22Rv1 (cell line): Measurements from ENCODE around the gene CPA5.
"Not testable (repeated sequence)": the region's sequence is repeated elsewhere in the genome, so short reads cannot be mapped to it uniquely, and the experiment has no call there.

Source experiments
- H3K27ac ChIP-seq: fragments of 450-650 bp; 2 replicates; pipeline ENCODE4 v1.5.1; 2017
- ZFX ChIP-seq: fragments of 450-650 bp; IDR thresholded peaks from 2 replicates; pipeline ENCODE4 v1.6.1; 2017; ENCODE audit warnings: antibody characterized with exemption, borderline replicate concordance
- TF ChIP-seq, protein P1 (sequence below): fragments of 450-650 bp; IDR thresholded peaks from 2 replicates; pipeline ENCODE4 v1.5.1; 2017; ENCODE audit warnings: mild to moderate bottlenecking

Gene CPA5

DNA sequence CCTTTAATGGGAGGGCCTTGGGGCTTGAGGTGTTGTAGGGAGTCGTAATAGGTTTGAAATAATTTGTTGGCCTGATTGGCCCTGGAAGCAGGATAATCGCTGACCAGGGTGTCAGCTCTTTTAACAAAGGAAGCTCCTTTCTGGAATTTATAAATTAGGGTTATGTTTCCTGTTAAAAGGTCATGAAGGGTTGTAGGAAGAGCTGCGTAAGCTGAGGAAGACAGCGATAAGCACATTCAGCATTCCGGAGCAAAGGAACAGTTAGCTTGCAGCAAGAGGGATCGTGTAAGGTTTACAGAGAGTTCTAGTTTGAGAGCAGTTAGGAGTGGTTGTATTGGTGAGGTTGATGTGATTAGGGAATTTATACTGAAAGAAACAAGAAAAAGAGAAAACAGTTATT, 30.3 kb upstream of the CPA5 start:
- no peak overlapping the region for H3K27ac ChIP-seq
- TF ChIP-seq ZFX = no peak
- TF ChIP-seq, protein P1, sequence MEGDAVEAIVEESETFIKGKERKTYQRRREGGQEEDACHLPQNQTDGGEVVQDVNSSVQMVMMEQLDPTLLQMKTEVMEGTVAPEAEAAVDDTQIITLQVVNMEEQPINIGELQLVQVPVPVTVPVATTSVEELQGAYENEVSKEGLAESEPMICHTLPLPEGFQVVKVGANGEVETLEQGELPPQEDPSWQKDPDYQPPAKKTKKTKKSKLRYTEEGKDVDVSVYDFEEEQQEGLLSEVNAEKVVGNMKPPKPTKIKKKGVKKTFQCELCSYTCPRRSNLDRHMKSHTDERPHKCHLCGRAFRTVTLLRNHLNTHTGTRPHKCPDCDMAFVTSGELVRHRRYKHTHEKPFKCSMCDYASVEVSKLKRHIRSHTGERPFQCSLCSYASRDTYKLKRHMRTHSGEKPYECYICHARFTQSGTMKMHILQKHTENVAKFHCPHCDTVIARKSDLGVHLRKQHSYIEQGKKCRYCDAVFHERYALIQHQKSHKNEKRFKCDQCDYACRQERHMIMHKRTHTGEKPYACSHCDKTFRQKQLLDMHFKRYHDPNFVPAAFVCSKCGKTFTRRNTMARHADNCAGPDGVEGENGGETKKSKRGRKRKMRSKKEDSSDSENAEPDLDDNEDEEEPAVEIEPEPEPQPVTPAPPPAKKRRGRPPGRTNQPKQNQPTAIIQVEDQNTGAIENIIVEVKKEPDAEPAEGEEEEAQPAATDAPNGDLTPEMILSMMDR = no peak

DNA sequence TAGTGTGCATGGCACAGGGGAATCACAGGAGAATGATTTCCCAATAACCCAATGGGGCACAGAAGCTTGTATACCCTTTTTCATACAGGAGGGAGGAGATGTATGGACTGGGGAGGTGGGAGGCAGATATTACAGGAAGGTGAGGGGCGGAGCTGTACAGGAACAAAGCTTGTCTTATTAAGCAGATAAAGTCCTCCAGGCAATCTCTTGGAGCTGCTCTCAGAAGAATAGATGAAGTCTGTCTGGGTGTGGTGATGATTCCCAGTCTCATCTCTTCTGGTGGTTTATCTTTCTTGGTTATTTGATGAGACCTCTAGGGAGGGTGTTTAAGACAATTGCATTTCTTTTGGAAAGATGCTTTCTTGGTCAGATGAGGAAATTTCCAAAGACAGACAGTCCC, 25.1 kb upstream of the CPA5 start:
- TF ChIP-seq ZFX = no peak
- TF ChIP-seq, protein P1 = no peak
- H3K27ac ChIP-seq = no peak overlapping the region

DNA sequence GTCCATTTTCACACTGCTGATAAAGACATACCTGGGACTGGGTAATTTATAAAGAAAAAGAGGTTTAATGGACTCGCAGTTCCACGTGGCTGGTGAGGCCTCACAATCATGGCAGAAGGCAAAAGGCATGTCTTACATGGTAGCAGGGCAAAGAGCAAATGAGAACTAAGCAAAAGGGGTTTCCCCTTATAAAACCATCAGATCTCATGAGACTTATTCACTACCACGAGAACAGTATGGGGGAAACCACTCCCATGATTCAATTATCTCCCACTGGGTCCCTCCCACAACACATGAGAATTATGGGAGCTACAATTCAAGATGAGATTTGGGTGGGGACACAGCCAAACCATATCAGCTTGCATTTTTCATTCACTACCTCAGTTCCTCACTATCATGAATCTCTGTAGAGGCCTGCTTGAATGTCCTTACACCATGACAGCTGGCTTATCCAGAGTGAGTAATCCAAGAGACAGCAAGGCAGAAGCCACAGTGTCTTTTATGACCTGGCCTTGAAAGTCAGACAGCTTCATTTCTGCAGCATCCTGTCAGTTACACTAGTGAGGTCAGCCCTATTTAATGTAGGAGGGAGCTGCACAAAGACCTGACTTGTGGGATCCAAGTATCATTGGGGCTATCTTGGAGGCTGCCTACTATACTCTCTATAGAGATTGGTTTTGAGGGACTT, 22.9 kb upstream of the CPA5 start:
- H3K27ac ChIP-seq = not testable (repeated sequence)

DNA sequence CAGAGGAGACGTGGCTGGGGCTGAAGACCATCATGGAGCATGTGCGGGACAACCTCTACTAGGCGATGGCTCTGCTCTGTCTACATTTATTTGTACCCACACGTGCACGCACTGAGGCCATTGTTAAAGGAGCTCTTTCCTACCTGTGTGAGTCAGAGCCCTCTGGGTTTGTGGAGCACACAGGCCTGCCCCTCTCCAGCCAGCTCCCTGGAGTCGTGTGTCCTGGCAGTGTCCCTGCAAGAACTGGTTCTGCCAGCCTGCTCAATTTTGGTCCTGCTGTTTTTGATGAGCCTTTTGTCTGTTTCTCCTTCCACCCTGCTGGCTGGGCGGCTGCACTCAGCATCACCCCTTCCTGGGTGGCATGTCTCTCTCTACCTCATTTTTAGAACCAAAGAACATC, 22.0 kb upstream of the CPA5 start:
- no peak overlapping the region for H3K27ac ChIP-seq
- TF ChIP-seq ZFX = no peak
- TF ChIP-seq, protein P1 = no peak

DNA sequence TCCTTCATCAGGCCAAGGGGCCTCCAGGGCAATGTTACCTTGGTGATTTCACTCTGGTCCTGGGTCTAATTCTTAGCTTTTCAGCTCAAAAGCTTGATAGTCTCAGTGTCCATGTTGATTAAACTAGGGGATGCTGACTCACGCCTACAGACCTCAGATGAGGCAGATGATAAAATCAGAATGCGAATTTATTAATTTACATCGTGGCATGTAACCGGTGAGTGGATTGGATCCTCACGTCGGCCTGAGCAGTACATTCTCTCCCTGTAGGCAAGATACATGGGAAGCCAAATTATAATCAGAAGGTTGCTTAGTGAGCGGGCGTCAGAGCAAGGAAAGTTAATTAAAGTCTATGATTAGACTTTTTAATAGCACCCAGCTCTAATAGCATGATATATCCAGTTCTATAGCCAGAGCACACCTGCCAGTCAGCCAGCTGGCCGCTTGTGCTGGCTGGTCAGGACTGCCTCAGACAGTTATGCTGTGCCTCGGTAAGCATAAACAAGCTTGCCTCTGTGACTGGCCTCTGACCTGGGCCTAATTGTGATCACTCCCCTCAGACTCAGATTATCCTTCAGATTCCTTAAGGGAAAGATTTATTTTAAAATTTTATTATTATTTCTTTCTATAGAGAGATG, 20.2 kb upstream of the CPA5 start:
- TF ChIP-seq, protein P1 = no peak
- no peak for TF ChIP-seq ZFX
- no peak overlapping the region for H3K27ac ChIP-seq

DNA sequence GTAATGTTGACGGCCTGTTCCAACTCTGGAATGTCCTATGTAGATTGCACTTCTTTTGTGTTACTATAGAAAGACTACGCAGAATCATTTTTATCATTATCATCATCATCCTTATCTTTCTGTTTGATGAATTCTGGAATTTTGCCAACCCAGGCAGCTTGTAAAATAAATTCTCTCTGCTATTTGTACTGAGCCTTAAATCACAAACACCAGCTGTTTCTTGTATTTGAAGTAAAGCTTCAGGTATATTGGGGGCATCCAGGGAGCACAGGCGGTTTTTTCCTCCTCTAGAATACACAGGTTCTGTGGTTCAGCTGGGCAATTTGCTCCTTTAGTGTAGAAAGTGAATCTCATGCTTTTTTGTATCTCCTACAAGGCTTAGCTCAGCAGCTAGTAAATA, 14.9 kb upstream of the CPA5 start:
- H3K27ac ChIP-seq = no peak overlapping the region
- TF ChIP-seq, protein P1 = no peak
- TF ChIP-seq ZFX = no peak

DNA sequence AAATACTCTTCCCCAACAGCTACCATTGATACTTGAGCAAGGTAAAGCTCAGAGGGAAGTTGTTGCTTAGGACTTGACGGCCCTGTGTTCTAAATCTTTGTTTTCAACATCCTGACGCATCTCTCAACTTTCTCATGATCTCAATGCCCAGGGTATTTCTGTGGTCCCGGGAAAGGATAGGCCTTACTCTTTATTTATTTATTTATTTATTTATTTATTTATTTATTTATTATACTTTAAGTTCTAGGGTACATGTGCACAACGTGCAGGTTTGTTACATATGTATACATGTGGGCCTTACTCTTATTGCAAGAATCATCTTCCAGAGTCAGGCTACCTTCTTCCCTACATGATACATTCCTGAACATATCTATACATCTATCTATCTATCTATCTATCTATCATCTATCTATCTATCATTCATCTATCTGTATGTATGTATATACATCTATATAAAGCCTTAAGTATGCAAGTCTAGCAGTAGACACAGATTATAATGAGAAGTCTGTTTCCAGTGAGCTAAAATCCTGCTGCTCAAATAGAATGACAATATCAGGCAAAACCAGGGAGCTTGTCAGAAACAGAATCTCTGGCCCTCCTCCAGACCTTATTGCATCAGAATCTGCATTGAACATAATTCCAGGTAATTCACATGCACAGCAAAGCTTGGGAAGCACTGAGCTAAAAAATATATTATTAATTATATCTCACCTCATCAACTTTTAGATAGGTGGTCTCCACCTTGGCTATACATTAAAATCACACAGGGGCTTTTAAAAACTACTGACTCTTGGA, 12.2 kb upstream of the CPA5 start:
- TF ChIP-seq, protein P1 = no peak
- no peak for TF ChIP-seq ZFX
- no peak overlapping the region for H3K27ac ChIP-seq
